Ascending aorta (tissue), 2 donors: ENCODE data around the gene ASAP3. TPM values are rescaled to one million over a fixed set of nuclear protein-coding genes. Genes with fewer than 3 reads are reported as not detected.

ENCODE experiments used
- DNase-seq, 2 donors: peaks; one replicate each; pipeline ENCODE4 v3.0.0-alpha.2; 2019; ENCODE audit warnings: low spot score in 2 of 2
- H3K27ac ChIP-seq, 2 donors: fragments of 200-600 bp; sonication (generic); one replicate each; pipeline ENCODE4 v1.5.1; 2016 to 2017; ENCODE audit warnings: mild to moderate bottlenecking in 1 of 2
- H3K27me3 ChIP-seq: fragments of 200-600 bp; sonication (generic); one replicate; pipeline ENCODE4 v1.5.1; 2017
- H3K36me3 ChIP-seq, 2 donors: fragments of 200-600 bp; sonication (generic); one replicate each; pipeline ENCODE4 v1.5.1; 2016
- H3K4me1 ChIP-seq, 2 donors: fragments of 200-600 bp; sonication (generic); one replicate each; pipeline ENCODE4 v1.5.1; 2016 to 2017; ENCODE audit warnings: mild to moderate bottlenecking in 1 of 2
- H3K4me3 ChIP-seq, 2 donors: fragments of 200-600 bp; sonication (generic); one replicate each; pipeline ENCODE4 v1.5.1; 2016 to 2017; ENCODE audit warnings: mild to moderate bottlenecking in 1 of 2
- H3K9me3 ChIP-seq, 2 donors: fragments of 200-600 bp; sonication (generic); one replicate each; pipeline ENCODE4 v1.5.1; 2016
- CTCF ChIP-seq, 3 experiments: fragments of 200-600 bp in 2 of 3; fragments of 450-650 bp in 1 of 3; sonication (generic) in 2 of 3; IDR thresholded peaks; one replicate each; pipeline ENCODE4 v1.5.1; 2016 to 2019; ENCODE audit warnings: antibody characterized with exemption in 3 of 3, mild to moderate bottlenecking in 1 of 3, moderate library complexity in 1 of 3
- intact Hi-C: fragments of 100-400 bp; cut with DNase I; formaldehyde crosslinking; loops from one replicate; pipeline ENCODE4 v1.15.1; 2023
- total RNA-seq: library from RNA; depleted of rRNA; stranded (reverse); fragments of >200 nt; gene quantifications from one replicate; pipeline ENCODE4 v1.1.0, GENCODE V29; 2016

The ASAP3 gene
- total RNA-seq, 1 donor from 2014 or later = 125 TPM

- Histone ChIP-seq H3K27me3 (no peaks in the 10 kb centered on the region), H3K9me3 (no peaks in the 10 kb centered on the region), H3K27ac (peak overlapping the region; percentile 85 to 86), H3K4me1 (peaks cover 0 to 23% of the 10 kb centered on the region in 2 donors), H3K4me3 (peak overlapping the region; percentile 30 to 91), H3K36me3 (no peaks in the 10 kb centered on the region)
- intact Hi-C loops = loop anchor here (2.0 to 5.0 kb wide), 3 partner anchors 54 to 80 kb away; partner anchors contain the start of genes ASAP3, HNRNPR and ZNF436
- peak; percentile 39 to 86 for DNase-seq
- TF ChIP-seq CTCF (IDR thresholded peaks at IDR 0.05) = no peak
Measured at GRCh38 chr1:23422241-23422877, 61.6 kb downstream of the ASAP3 start.

GRCh38 chr1:23421753-23422240, 62.2 kb downstream of the ASAP3 start:
- no peaks in the 10 kb centered on the region for H3K27me3 ChIP-seq
- no peaks in the 10 kb centered on the region for H3K36me3 ChIP-seq
- peak overlapping the region; percentile 85 to 86 for H3K27ac ChIP-seq
- H3K9me3 ChIP-seq = no peaks in the 10 kb centered on the region
- no peak for TF ChIP-seq CTCF (IDR thresholded peaks at IDR 0.05)
- intact Hi-C loops = loop anchor here (2.0 to 5.0 kb wide), 3 partner anchors 53 to 79 kb away; partner anchors contain the start of genes ASAP3, HNRNPR and ZNF436
- H3K4me1 ChIP-seq = peaks cover 0 to 23% of the 10 kb centered on the region in 2 donors
- peak overlapping the region; percentile 8 to 91 for H3K4me3 ChIP-seq
- DNase-seq = no peak

GRCh38 chr1:23421343-23421742, 62.6 kb downstream of the ASAP3 start:
- TF ChIP-seq CTCF (IDR thresholded peaks at IDR 0.05) = no peak
- Histone ChIP-seq H3K27ac (peak overlapping the region; percentile 85 to 86), H3K4me1 (peaks cover 0 to 23% of the 10 kb centered on the region in 2 donors), H3K4me3 (no peak overlapping the region), H3K9me3 (no peaks in the 10 kb centered on the region), H3K36me3 (no peaks in the 10 kb centered on the region), H3K27me3 (no peaks in the 10 kb centered on the region)
- no peak for DNase-seq
- intact Hi-C loops = loop anchor here (5.0 kb wide), 2 partner anchors 61 to 79 kb away; partner anchors contain the start of genes ASAP3 and HNRNPR

- Histone ChIP-seq H3K9me3 (no peaks in the 10 kb centered on the region), H3K27ac (peak overlapping the region in 1 of 2 donors; percentile 0), H3K4me1 (peaks cover 0 to 23% of the 10 kb centered on the region in 2 donors), H3K27me3 (no peaks in the 10 kb centered on the region), H3K36me3 (no peaks in the 10 kb centered on the region), H3K4me3 (no peak overlapping the region)
- TF ChIP-seq CTCF (IDR thresholded peaks at IDR 0.05) = no peak
- no peak for DNase-seq
- intact Hi-C loops = loop anchor here (5.0 kb wide), 2 partner anchors 62 to 78 kb away; partner anchors contain the start of genes ASAP3 and HNRNPR
Measured at GRCh38 chr1:23420778-23421177, 63.2 kb downstream of the ASAP3 start.

GRCh38 chr1:23419180-23419579, 64.8 kb downstream of the ASAP3 start:
- H3K4me1 ChIP-seq = peaks cover 0 to 17% of the 10 kb centered on the region in 2 donors

More at GRCh38 chr1:23419180-23419579, 64.8 kb downstream of the ASAP3 start:
- no peak for TF ChIP-seq CTCF (IDR thresholded peaks at IDR 0.05)
- H3K27ac ChIP-seq = peak overlapping the region; percentile 6 to 15
- H3K27me3 ChIP-seq = no peaks in the 10 kb centered on the region
- no peak for DNase-seq
- H3K4me3 ChIP-seq = no peak overlapping the region
- intact Hi-C loops = no loop called here
- no peaks in the 10 kb centered on the region for H3K36me3 ChIP-seq
- H3K9me3 ChIP-seq = no peaks in the 10 kb centered on the region
